Liver (tissue), 9 donors: ENCODE data around the gene BPGM. TPM values are rescaled to one million over a fixed set of nuclear protein-coding genes. Genes with fewer than 3 reads are reported as not detected.

Experiments
- DNase-seq: peaks from one replicate; pipeline ENCODE4 v3.0.0-alpha.2; 2017; ENCODE audit warnings: low spot score
- H3K27ac ChIP-seq, 2 donors: one replicate each; pipeline ENCODE4 v1.7.0; 2013; ENCODE audit warnings: inconsistent platforms in 2 of 2, low read length in 2 of 2, control low read depth in 1 of 2, low read depth in 1 of 2, mild to moderate bottlenecking in 1 of 2
- H3K27me3 ChIP-seq, 4 donors: one replicate each; pipeline versions ENCODE4 v1.6.1 to v1.7.0; 2013; ENCODE audit warnings: low read length in 3 of 4, inconsistent platforms in 1 of 4, mild to moderate bottlenecking in 1 of 4, moderate library complexity in 1 of 4; ENCODE audit not compliant: control insufficient read depth in 4 of 4, insufficient read depth in 4 of 4
- H3K36me3 ChIP-seq, 4 donors: one replicate each; pipeline versions ENCODE4 v1.6.1 to v1.7.0; 2013; ENCODE audit warnings: low read length in 3 of 4, mild to moderate bottlenecking in 3 of 4, low read depth in 1 of 4, moderate library complexity in 1 of 4; ENCODE audit not compliant: control insufficient read depth in 4 of 4, insufficient read depth in 3 of 4
- H3K4me1 ChIP-seq, 4 donors: one replicate each; pipeline versions ENCODE4 v1.6.1 to v1.7.0; 2013; ENCODE audit warnings: low read length in 3 of 4, mild to moderate bottlenecking in 3 of 4, moderate library complexity in 1 of 4; ENCODE audit not compliant: control insufficient read depth in 4 of 4, insufficient read depth in 4 of 4
- H3K4me3 ChIP-seq, 3 donors: one replicate each; pipeline versions ENCODE4 v1.6.1 to v1.7.0; 2013; ENCODE audit warnings: low read length in 3 of 3, control low read depth in 1 of 3, low read depth in 1 of 3, mild to moderate bottlenecking in 1 of 3
- H3K9ac ChIP-seq, 2 donors: one replicate each; pipeline ENCODE4 v1.7.0; 2013; ENCODE audit warnings: low read length in 2 of 2, mild to moderate bottlenecking in 2 of 2, moderate library complexity in 2 of 2, control low read depth in 1 of 2, low read depth in 1 of 2
- H3K9me3 ChIP-seq, 4 donors: one replicate each; pipeline versions ENCODE4 v1.6.1 to v1.7.0; 2013; ENCODE audit warnings: low read length in 3 of 4; ENCODE audit not compliant: control insufficient read depth in 4 of 4
- ATF3 ChIP-seq: IDR thresholded peaks from 2 replicates; pipeline ENCODE4 v1.6.1; 2016; ENCODE audit warnings: antibody characterized with exemption
- EGR1 ChIP-seq, 2 donors: IDR thresholded peaks; 2 replicates each; pipeline ENCODE4 v1.6.1; 2016 to 2018; ENCODE audit warnings: antibody characterized with exemption in 2 of 2, low read depth in 2 of 2
- FOXA1 ChIP-seq: IDR thresholded peaks from 2 replicates; pipeline ENCODE4 v1.6.1; 2016; ENCODE audit warnings: antibody characterized with exemption
- FOXA2 ChIP-seq: IDR thresholded peaks from 2 replicates; pipeline ENCODE4 v1.6.1; 2016; ENCODE audit warnings: antibody characterized with exemption
- GABPA ChIP-seq, 2 donors: IDR thresholded peaks in 1 of 2; conservative IDR thresholded peaks in 1 of 2; 2 replicates each; pipeline ENCODE4 v1.6.1; 2016; ENCODE audit warnings: antibody characterized with exemption in 2 of 2, mild to moderate bottlenecking in 1 of 2, moderate library complexity in 1 of 2
- HNF4A ChIP-seq, 2 donors: conservative IDR thresholded peaks; 2 replicates each; pipeline ENCODE4 v1.6.1; 2016; ENCODE audit warnings: antibody characterized with exemption in 2 of 2, mild to moderate bottlenecking in 2 of 2
- HNF4G ChIP-seq: IDR thresholded peaks from 2 replicates; pipeline ENCODE4 v1.6.1; 2016; ENCODE audit warnings: antibody characterized with exemption
- JUND ChIP-seq, 2 donors: IDR thresholded peaks; 2 replicates each; pipeline ENCODE4 v1.6.1; 2016; ENCODE audit warnings: antibody characterized with exemption in 2 of 2
- NR2F2 ChIP-seq: IDR thresholded peaks from 2 replicates; pipeline ENCODE4 v1.6.1; 2016; ENCODE audit warnings: antibody characterized with exemption
- RAD21 ChIP-seq, 2 donors: IDR thresholded peaks; 2 replicates each; pipeline ENCODE4 v1.6.1; 2016; ENCODE audit warnings: antibody characterized with exemption in 2 of 2, mild to moderate bottlenecking in 2 of 2
- RXRA ChIP-seq, 2 donors: IDR thresholded peaks; 2 replicates each; pipeline ENCODE4 v1.6.1; 2017 to 2018; ENCODE audit warnings: antibody characterized with exemption in 2 of 2, mild to moderate bottlenecking in 1 of 2
- SP1 ChIP-seq: IDR thresholded peaks from 2 replicates; pipeline ENCODE4 v1.6.1; 2018; ENCODE audit warnings: antibody characterized with exemption, mild to moderate bottlenecking
- TAF1 ChIP-seq: conservative IDR thresholded peaks from 2 replicates; pipeline ENCODE4 v1.6.1; 2016; ENCODE audit warnings: antibody characterized with exemption, mild to moderate bottlenecking
- YY1 ChIP-seq: IDR thresholded peaks from 2 replicates; pipeline ENCODE4 v1.6.1; 2016; ENCODE audit warnings: antibody characterized with exemption, mild to moderate bottlenecking
- WGBS: extraction: QIAGEN DNeasy Blood & Tissue Kit; methylation state at CpG from one replicate; pipeline ENCODE4 v1.1.7; 2013; 5-methylcytosine and 5-hydroxymethylcytosine counted together
- polyA plus RNA-seq, 2 donors: library from polyadenylated mRNA; stranded (reverse) in 1 of 2; unstranded in 1 of 2; fragments of 200-250 nt in 1 of 2; fragments of >200 nt in 1 of 2; fragmentation: Nextera tagmentation in 1 of 2; extraction: Ambion mirVana in 1 of 2; gene quantifications; one replicate each; pipeline versions ENCODE4 v1.2.1 to v1.2.3, GENCODE V29; 2013 to 2015
- total RNA-seq, 2 donors: library from RNA; depleted of rRNA; stranded (reverse); fragments of >200 nt; gene quantifications; one replicate each; pipeline ENCODE4 v1.2.3, GENCODE V29; 2014
- TF ChIP-seq, protein P1 (sequence below): IDR thresholded peaks from 2 replicates; pipeline ENCODE4 v1.6.1; 2016; ENCODE audit warnings: antibody characterized with exemption, mild to moderate bottlenecking
- TF ChIP-seq, protein P2 (sequence below): IDR thresholded peaks from 2 replicates; pipeline ENCODE4 v1.6.1; 2016; ENCODE audit warnings: antibody characterized with exemption
- TF ChIP-seq, protein P3 (sequence below): IDR thresholded peaks from 2 replicates; pipeline ENCODE4 v1.6.1; 2016; ENCODE audit warnings: antibody characterized with exemption
- TF ChIP-seq, protein P4 (sequence below): fragments of 150-350 bp; IDR thresholded peaks from 2 replicates; pipeline ENCODE4 v1.5.1; 2017; ENCODE audit warnings: improper control_type of control experiment, low read depth, low read length; ENCODE audit not compliant: missing input control
- donor health status: healthy.
- donor health status: healthy.
- donor health status: healthy.
- donor health status: healthy.
- donor health status: healthy.

BPGM gene
- total and polyA plus RNA-seq, 4 donors: 6.1 to 250 (median 7.6) TPM

DNA sequence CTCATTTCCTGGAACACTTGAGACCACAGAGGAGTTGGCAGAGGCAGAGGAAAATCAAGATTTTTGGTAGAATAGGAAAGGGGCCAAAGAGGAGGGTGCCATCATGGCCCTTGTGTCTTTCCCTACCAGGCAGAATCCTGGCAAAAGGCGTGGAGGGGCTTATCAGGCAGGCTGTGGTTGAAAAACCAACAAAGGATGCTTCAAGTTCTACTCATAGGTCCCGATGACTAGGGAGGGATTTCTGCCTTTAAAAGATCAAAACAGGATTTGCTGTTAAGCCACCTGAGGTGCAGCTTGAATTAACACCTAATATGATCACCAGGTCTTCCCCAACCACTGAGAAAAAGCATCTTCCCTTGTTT lies 45.7 kb downstream of the BPGM start (continued):
- TF ChIP-seq, protein P1, sequence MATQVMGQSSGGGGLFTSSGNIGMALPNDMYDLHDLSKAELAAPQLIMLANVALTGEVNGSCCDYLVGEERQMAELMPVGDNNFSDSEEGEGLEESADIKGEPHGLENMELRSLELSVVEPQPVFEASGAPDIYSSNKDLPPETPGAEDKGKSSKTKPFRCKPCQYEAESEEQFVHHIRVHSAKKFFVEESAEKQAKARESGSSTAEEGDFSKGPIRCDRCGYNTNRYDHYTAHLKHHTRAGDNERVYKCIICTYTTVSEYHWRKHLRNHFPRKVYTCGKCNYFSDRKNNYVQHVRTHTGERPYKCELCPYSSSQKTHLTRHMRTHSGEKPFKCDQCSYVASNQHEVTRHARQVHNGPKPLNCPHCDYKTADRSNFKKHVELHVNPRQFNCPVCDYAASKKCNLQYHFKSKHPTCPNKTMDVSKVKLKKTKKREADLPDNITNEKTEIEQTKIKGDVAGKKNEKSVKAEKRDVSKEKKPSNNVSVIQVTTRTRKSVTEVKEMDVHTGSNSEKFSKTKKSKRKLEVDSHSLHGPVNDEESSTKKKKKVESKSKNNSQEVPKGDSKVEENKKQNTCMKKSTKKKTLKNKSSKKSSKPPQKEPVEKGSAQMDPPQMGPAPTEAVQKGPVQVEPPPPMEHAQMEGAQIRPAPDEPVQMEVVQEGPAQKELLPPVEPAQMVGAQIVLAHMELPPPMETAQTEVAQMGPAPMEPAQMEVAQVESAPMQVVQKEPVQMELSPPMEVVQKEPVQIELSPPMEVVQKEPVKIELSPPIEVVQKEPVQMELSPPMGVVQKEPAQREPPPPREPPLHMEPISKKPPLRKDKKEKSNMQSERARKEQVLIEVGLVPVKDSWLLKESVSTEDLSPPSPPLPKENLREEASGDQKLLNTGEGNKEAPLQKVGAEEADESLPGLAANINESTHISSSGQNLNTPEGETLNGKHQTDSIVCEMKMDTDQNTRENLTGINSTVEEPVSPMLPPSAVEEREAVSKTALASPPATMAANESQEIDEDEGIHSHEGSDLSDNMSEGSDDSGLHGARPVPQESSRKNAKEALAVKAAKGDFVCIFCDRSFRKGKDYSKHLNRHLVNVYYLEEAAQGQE: no peak
- TF ChIP-seq ATF3 (no peak), NR2F2 (no peak), GABPA (IDR thresholded peaks at IDR 0.05 in 1 of 2, conservative IDR thresholded peaks at IDR 0.05 in 1 of 2) (no peak), SP1 (no peak)

- no peaks in the 10 kb centered on the region for H3K4me1 ChIP-seq
- TF ChIP-seq ATF3 (no peak), SP1 (no peak), NR2F2 (no peak), RAD21 (IDR thresholded peaks at IDR 0.05) (no peak), HNF4A (conservative IDR thresholded peaks at IDR 0.05) (no peak), RXRA (IDR thresholded peaks at IDR 0.05) (no peak), FOXA2 (no peak), HNF4G (no peak), YY1 (no peak), JUND (IDR thresholded peaks at IDR 0.05) (no peak), GABPA (IDR thresholded peaks at IDR 0.05 in 1 of 2, conservative IDR thresholded peaks at IDR 0.05 in 1 of 2) (no peak), TAF1 (no peak), EGR1 (IDR thresholded peaks at IDR 0.05; ENCODE audit: low read depth in 2 of 2) (no peak), FOXA1 (no peak)
- TF ChIP-seq, protein P2, sequence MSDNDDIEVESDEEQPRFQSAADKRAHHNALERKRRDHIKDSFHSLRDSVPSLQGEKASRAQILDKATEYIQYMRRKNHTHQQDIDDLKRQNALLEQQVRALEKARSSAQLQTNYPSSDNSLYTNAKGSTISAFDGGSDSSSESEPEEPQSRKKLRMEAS: no peak
- TF ChIP-seq, protein P1: no peak
- TF ChIP-seq, protein P3, sequence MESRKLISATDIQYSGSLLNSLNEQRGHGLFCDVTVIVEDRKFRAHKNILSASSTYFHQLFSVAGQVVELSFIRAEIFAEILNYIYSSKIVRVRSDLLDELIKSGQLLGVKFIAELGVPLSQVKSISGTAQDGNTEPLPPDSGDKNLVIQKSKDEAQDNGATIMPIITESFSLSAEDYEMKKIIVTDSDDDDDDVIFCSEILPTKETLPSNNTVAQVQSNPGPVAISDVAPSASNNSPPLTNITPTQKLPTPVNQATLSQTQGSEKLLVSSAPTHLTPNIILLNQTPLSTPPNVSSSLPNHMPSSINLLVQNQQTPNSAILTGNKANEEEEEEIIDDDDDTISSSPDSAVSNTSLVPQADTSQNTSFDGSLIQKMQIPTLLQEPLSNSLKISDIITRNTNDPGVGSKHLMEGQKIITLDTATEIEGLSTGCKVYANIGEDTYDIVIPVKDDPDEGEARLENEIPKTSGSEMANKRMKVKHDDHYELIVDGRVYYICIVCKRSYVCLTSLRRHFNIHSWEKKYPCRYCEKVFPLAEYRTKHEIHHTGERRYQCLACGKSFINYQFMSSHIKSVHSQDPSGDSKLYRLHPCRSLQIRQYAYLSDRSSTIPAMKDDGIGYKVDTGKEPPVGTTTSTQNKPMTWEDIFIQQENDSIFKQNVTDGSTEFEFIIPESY: no peak
- TF ChIP-seq, protein P4, sequence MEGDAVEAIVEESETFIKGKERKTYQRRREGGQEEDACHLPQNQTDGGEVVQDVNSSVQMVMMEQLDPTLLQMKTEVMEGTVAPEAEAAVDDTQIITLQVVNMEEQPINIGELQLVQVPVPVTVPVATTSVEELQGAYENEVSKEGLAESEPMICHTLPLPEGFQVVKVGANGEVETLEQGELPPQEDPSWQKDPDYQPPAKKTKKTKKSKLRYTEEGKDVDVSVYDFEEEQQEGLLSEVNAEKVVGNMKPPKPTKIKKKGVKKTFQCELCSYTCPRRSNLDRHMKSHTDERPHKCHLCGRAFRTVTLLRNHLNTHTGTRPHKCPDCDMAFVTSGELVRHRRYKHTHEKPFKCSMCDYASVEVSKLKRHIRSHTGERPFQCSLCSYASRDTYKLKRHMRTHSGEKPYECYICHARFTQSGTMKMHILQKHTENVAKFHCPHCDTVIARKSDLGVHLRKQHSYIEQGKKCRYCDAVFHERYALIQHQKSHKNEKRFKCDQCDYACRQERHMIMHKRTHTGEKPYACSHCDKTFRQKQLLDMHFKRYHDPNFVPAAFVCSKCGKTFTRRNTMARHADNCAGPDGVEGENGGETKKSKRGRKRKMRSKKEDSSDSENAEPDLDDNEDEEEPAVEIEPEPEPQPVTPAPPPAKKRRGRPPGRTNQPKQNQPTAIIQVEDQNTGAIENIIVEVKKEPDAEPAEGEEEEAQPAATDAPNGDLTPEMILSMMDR: no peak
- 93% methylated on average over 4 of the region's 4 CpGs for WGBS
- H3K9me3 ChIP-seq: no peaks in the 10 kb centered on the region
- no peaks in the 10 kb centered on the region for H3K36me3 ChIP-seq
- no peak overlapping the region for H3K9ac ChIP-seq
- no peak for DNase-seq
- H3K27ac ChIP-seq: no peak overlapping the region
- no peak overlapping the region for H3K4me3 ChIP-seq
- no peaks in the 10 kb centered on the region for H3K27me3 ChIP-seq
Measured at GRCh38 chr7:134693256-134693655, 46.6 kb downstream of the BPGM start.
